Measurements from ENCODE around the gene TXNIP.

GRCh38 chr1:145955436-145955835, 40.9 kb downstream of the TXNIP start:
- TF ChIP-seq CTCF (IDR thresholded peaks at IDR 0.05) (no peak), POLR2A (IDR thresholded peaks at IDR 0.05) (no peak)
